HEK293 (cell line): Measurements from ENCODE around the gene ZFP36.
A peak's percentile ranks its signal among the peaks of the same experiment; 100 is the strongest.

Experiments
- BCL11B ChIP-seq: fragments of 450-650 bp; formaldehyde crosslinking; IDR thresholded peaks from 2 replicates; pipeline ENCODE4 v1.5.1; 2016; ENCODE audit warnings: low read depth, missing biosample characterization, missing genetic modification characterization
- GLIS1 ChIP-seq: fragments of 450-650 bp; formaldehyde crosslinking; IDR thresholded peaks from 2 replicates; pipeline ENCODE4 v1.5.1; 2016; ENCODE audit warnings: missing biosample characterization, missing genetic modification characterization
- GLIS2 ChIP-seq: fragments of 450-650 bp; formaldehyde crosslinking; IDR thresholded peaks from 2 replicates; pipeline ENCODE4 v1.5.1; 2016; ENCODE audit warnings: missing biosample characterization, missing genetic modification characterization
- KLF1 ChIP-seq: fragments of 450-650 bp; formaldehyde crosslinking; IDR thresholded peaks from 2 replicates; pipeline ENCODE4 v1.5.1; 2016; ENCODE audit warnings: missing biosample characterization, missing genetic modification characterization
- KLF7 ChIP-seq: fragments of 450-650 bp; formaldehyde crosslinking; IDR thresholded peaks from 2 replicates; pipeline ENCODE4 v1.5.1; 2016; ENCODE audit warnings: missing biosample characterization, missing genetic modification characterization, borderline replicate concordance
- MZF1 ChIP-seq: fragments of 450-650 bp; formaldehyde crosslinking; IDR thresholded peaks from 2 replicates; pipeline ENCODE4 v1.5.1; 2017; ENCODE audit warnings: missing biosample characterization, missing genetic modification characterization, borderline replicate concordance
- OSR2 ChIP-seq: fragments of 450-650 bp; formaldehyde crosslinking; IDR thresholded peaks from 2 replicates; pipeline ENCODE4 v1.5.1; 2016; ENCODE audit warnings: missing biosample characterization, missing genetic modification characterization
- OVOL3 ChIP-seq: fragments of 450-650 bp; formaldehyde crosslinking; IDR thresholded peaks from 2 replicates; pipeline ENCODE4 v1.5.1; 2016; ENCODE audit warnings: missing biosample characterization, missing genetic modification characterization
- PBX3 ChIP-seq: sonication (generic); formaldehyde crosslinking; IDR thresholded peaks from 2 replicates; pipeline ENCODE4 v1.8.1; 2022; ENCODE audit warnings: mild to moderate bottlenecking, moderate library complexity, missing genetic modification reagents
- PRDM1 ChIP-seq: fragments of 450-650 bp; formaldehyde crosslinking; IDR thresholded peaks from 2 replicates; pipeline ENCODE4; 2016; ENCODE audit warnings: missing biosample characterization, missing genetic modification characterization
- SCRT2 ChIP-seq: fragments of 450-650 bp; formaldehyde crosslinking; IDR thresholded peaks from 2 replicates; pipeline ENCODE4 v1.5.1; 2016; ENCODE audit warnings: missing biosample characterization, missing genetic modification characterization
- SP2 ChIP-seq: fragments of 450-650 bp; formaldehyde crosslinking; IDR thresholded peaks from 2 replicates; pipeline ENCODE4 v1.5.1; 2016; ENCODE audit warnings: missing biosample characterization, missing genetic modification characterization
- ZEB2 ChIP-seq: fragments of 450-650 bp; formaldehyde crosslinking; IDR thresholded peaks from 2 replicates; pipeline ENCODE4 v1.5.1; 2016; ENCODE audit warnings: missing biosample characterization, missing genetic modification characterization
- ZFP37 ChIP-seq: fragments of 450-650 bp; formaldehyde crosslinking; IDR thresholded peaks from 2 replicates; pipeline ENCODE4 v1.5.1; 2016; ENCODE audit warnings: missing biosample characterization, missing genetic modification characterization
- ZIC2 ChIP-seq: fragments of 450-650 bp; formaldehyde crosslinking; IDR thresholded peaks from 2 replicates; pipeline ENCODE4 v1.5.1; 2016; ENCODE audit warnings: missing biosample characterization, missing genetic modification characterization
- ZNF18 ChIP-seq: fragments of 450-650 bp; formaldehyde crosslinking; IDR thresholded peaks from 2 replicates; pipeline ENCODE4 v1.5.1; 2016; ENCODE audit warnings: missing biosample characterization, missing genetic modification characterization
- ZNF2 ChIP-seq: fragments of 450-650 bp; formaldehyde crosslinking; IDR thresholded peaks from 2 replicates; pipeline ENCODE4 v1.5.1; 2016; ENCODE audit warnings: missing biosample characterization, missing genetic modification characterization
- ZNF221 ChIP-seq: fragments of 450-650 bp; formaldehyde crosslinking; IDR thresholded peaks from 2 replicates; pipeline ENCODE4 v1.5.1; 2017; ENCODE audit warnings: missing biosample characterization, missing genetic modification characterization, borderline replicate concordance
- ZNF239 ChIP-seq: fragments of 450-650 bp; formaldehyde crosslinking; IDR thresholded peaks from 2 replicates; pipeline ENCODE4 v1.5.1; 2016; ENCODE audit warnings: missing biosample characterization, missing genetic modification characterization
- ZNF24 ChIP-seq: fragments of 450-650 bp; formaldehyde crosslinking; IDR thresholded peaks from 2 replicates; pipeline ENCODE4 v1.5.1; 2016; ENCODE audit warnings: missing biosample characterization, missing genetic modification characterization
- ZNF26 ChIP-seq: fragments of 450-650 bp; formaldehyde crosslinking; IDR thresholded peaks from 2 replicates; pipeline ENCODE4 v1.5.1; 2016; ENCODE audit warnings: missing biosample characterization, missing genetic modification characterization
- ZNF302 ChIP-seq: fragments of 450-650 bp; formaldehyde crosslinking; IDR thresholded peaks from 2 replicates; pipeline ENCODE4 v1.5.1; 2016; ENCODE audit warnings: missing biosample characterization, missing genetic modification characterization, low read depth
- ZNF324 ChIP-seq: fragments of 450-650 bp; formaldehyde crosslinking; IDR thresholded peaks from 2 replicates; pipeline ENCODE4 v1.5.1; 2016; ENCODE audit warnings: missing biosample characterization, missing genetic modification characterization
- ZNF391 ChIP-seq: fragments of 450-650 bp; formaldehyde crosslinking; IDR thresholded peaks from 2 replicates; pipeline ENCODE4 v1.5.1; 2016; ENCODE audit warnings: low read depth, missing biosample characterization, missing genetic modification characterization, borderline replicate concordance
- ZNF473 ChIP-seq: fragments of 450-650 bp; formaldehyde crosslinking; IDR thresholded peaks from 2 replicates; pipeline ENCODE4 v1.5.1; 2017; ENCODE audit warnings: missing biosample characterization, missing genetic modification characterization
- ZNF621 ChIP-seq: fragments of 450-650 bp; formaldehyde crosslinking; IDR thresholded peaks from 2 replicates; pipeline ENCODE4 v1.5.1; 2017; ENCODE audit warnings: missing biosample characterization, missing genetic modification characterization
- ZNF629 ChIP-seq: fragments of 450-650 bp; formaldehyde crosslinking; IDR thresholded peaks from 2 replicates; pipeline ENCODE4 v1.5.1; 2017; ENCODE audit warnings: missing biosample characterization, missing genetic modification characterization
- ZNF658 ChIP-seq: fragments of 450-650 bp; formaldehyde crosslinking; IDR thresholded peaks from 2 replicates; pipeline ENCODE4; 2016; ENCODE audit warnings: missing biosample characterization, missing genetic modification characterization
- ZNF664 ChIP-seq: fragments of 450-650 bp; formaldehyde crosslinking; IDR thresholded peaks from 2 replicates; pipeline ENCODE4 v1.5.1; 2016; ENCODE audit warnings: missing biosample characterization, missing genetic modification characterization
- ZNF677 ChIP-seq: fragments of 450-650 bp; IDR thresholded peaks from 2 replicates; pipeline ENCODE4 v1.5.0; 2018; ENCODE audit warnings: missing biosample characterization, mild to moderate bottlenecking, missing genetic modification characterization, moderate library complexity
- ZNF791 ChIP-seq: fragments of 450-650 bp; formaldehyde crosslinking; IDR thresholded peaks from 2 replicates; pipeline ENCODE4 v1.5.1; 2016; ENCODE audit warnings: missing biosample characterization, missing genetic modification characterization
- ZSCAN16 ChIP-seq: fragments of 450-650 bp; formaldehyde crosslinking; IDR thresholded peaks from 2 replicates; pipeline ENCODE4 v1.5.1; 2016; ENCODE audit warnings: missing biosample characterization, missing genetic modification characterization
- ZSCAN30 ChIP-seq: fragments of 450-650 bp; IDR thresholded peaks from 2 replicates; pipeline ENCODE4 v1.5.1; 2018; ENCODE audit warnings: missing biosample characterization, mild to moderate bottlenecking, missing genetic modification characterization, moderate library complexity
- TF ChIP-seq, protein P1 (sequence below): fragments of 450-650 bp; formaldehyde crosslinking; IDR thresholded peaks from 2 replicates; pipeline ENCODE4 v1.5.1; 2016; ENCODE audit warnings: missing biosample characterization, missing genetic modification characterization

The ZFP36 gene

GRCh38 chr19:39403331-39404312, 3.0 kb upstream of the ZFP36 start (continued):
- TF ChIP-seq GLIS2 = peak; percentile 98
- TF ChIP-seq KLF7 (tag by site-specific recombination) = no peak
- peak; percentile 83; the same call in 1 of the 2 replicates for TF ChIP-seq ZNF324 (tag by site-specific recombination)
- peak; percentile 69 for TF ChIP-seq KLF1 (tag by site-specific recombination)
- no peak for TF ChIP-seq SCRT2 (tag by site-specific recombination)
- no peak for TF ChIP-seq PRDM1 (tag by site-specific recombination)
- TF ChIP-seq ZNF791 = no peak
- TF ChIP-seq ZNF26 = no peak
- TF ChIP-seq ZSCAN16 (tag by site-specific recombination) = peak; percentile 89
- TF ChIP-seq MZF1 (tag by site-specific recombination) = peak; percentile 65; the same call in 1 of the 2 replicates
- TF ChIP-seq ZSCAN30 = peak; percentile 46
- peak; percentile 64; the same call in 1 of the 2 replicates for TF ChIP-seq OVOL3 (tag by site-specific recombination)
- peak; percentile 31; the same call in 1 of the 2 replicates for TF ChIP-seq BCL11B (tag by site-specific recombination)
- TF ChIP-seq ZIC2 (tag by site-specific recombination) = peak; percentile 88
- peak; percentile 89 for TF ChIP-seq GLIS1
- peak; percentile 85 for TF ChIP-seq ZNF629 (tag by site-specific recombination)
- TF ChIP-seq ZNF473 = no peak
- peak; percentile 97 for TF ChIP-seq ZEB2 (tag by site-specific recombination)
- TF ChIP-seq PBX3 (CRISPR knock-in tag) = peak; percentile 73; the same call in 1 of the 2 replicates
- peak; percentile 87; the same call in 1 of the 2 replicates for TF ChIP-seq ZNF391 (tag by site-specific recombination)
- no peak for TF ChIP-seq ZNF239 (tag by site-specific recombination)
- TF ChIP-seq ZNF221 (tag by site-specific recombination) = peak; percentile 67
- peak; percentile 91 for TF ChIP-seq ZNF24
- TF ChIP-seq ZNF677 (tag by site-specific recombination) = peak; percentile 46; the same call in 1 of the 2 replicates
- peak; percentile 88; the same call in 1 of the 2 replicates for TF ChIP-seq ZFP37
- 0 out of 2 replicates have a peak, but pooled peaks have one; percentile 18 for TF ChIP-seq ZNF2 (tag by site-specific recombination)
- no peak for TF ChIP-seq ZNF621 (tag by site-specific recombination)
- peak; percentile 45 for TF ChIP-seq OSR2 (tag by site-specific recombination)
- peak; percentile 65 for TF ChIP-seq SP2 (tag by site-specific recombination)
- TF ChIP-seq, protein P1, sequence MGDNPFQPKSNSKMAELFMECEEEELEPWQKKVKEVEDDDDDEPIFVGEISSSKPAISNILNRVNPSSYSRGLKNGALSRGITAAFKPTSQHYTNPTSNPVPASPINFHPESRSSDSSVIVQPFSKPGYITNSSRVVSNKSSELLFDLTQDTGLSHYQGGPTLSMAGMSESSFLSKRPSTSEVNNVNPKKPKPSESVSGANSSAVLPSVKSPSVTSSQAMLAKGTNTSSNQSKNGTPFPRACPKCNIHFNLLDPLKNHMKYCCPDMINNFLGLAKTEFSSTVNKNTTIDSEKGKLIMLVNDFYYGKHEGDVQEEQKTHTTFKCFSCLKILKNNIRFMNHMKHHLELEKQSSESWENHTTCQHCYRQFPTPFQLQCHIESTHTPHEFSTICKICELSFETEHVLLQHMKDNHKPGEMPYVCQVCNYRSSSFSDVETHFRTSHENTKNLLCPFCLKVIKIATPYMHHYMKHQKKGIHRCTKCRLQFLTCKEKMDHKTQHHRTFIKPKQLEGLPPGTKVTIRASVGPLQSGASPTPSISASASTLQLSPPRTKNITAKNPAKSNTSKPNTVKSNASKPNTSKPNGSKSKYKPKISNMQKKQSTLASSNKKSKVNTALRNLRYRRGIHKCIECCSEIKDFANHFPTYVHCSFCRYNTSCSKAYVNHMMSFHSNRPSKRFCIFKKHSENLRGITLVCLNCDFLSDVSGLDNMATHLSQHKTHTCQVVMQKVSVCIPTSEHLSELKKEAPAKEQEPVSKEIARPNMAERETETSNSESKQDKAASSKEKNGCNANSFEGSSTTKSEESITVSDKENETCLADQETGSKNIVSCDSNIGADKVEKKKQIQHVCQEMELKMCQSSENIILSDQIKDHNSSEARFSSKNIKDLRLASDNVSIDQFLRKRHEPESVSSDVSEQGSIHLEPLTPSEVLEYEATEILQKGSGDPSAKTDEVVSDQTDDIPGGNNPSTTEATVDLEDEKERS (tag by site-specific recombination) = peak; percentile 20; the same call in 1 of the 2 replicates
- no peak for TF ChIP-seq ZNF664
- TF ChIP-seq ZNF658 = no peak
- TF ChIP-seq ZNF302 (tag by site-specific recombination) = no peak
- no peak for TF ChIP-seq ZNF18 (tag by site-specific recombination)
